ENCODE results near the gene UBASH3A.
"Not testable (repeated sequence)": the region's sequence is repeated elsewhere in the genome, so short reads cannot be mapped to it uniquely, and the experiment has no call there.

The UBASH3A gene

DNA sequence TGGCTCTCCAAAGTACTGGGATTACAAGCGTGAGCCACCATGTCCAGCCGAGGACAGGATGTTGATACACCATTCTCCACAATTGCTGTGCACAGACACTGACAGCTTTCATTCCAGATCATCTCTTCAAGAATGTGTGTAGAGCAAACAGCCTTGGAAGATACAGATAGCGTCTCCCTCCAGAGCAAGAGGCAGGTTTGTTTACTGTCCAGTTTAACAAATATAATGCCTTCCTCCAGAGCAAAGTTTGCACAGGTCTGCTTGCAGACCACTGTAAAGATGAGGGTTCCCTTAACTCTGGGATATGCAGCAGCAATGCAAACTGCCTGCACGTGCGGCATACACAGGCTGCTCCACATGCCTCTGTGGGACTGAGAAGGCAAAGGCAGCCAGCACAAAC lies 12.4 kb upstream of the UBASH3A start:
- no peak for DNase-seq

DNA sequence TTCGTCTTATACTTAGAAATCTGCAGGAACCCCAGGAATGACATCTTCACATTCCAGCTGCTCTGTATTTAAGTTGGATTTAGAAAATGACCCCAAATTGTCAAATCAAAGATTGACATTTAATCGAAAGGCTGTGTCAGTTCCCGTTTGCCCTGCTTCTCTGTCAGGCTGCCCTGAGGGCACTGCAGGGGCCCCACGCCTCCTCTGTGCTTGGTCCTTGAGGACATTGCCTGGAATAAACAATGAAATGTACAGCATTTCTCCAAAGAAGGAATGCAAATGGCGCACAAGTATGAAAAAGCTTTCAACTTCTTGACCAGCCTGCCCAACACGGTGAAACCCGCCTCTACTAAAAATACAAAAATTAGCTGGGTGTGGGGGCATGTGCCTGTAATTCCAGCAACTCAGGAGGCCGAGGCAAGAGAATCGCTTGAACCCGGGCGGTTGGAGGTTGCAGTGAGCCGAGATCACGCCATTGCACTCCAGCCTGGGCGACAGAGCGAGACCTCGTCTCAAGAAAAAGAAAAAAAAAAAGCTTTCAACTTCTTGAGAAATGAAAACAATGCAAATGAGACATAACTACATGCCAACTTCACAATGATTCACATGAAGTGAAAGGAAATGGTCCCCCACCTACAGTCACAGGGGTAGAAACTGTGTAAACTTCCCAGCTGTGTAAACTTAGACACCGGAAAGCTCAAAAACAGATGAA lies 10.8 kb upstream of the UBASH3A start:
- DNase-seq = no peak

DNA sequence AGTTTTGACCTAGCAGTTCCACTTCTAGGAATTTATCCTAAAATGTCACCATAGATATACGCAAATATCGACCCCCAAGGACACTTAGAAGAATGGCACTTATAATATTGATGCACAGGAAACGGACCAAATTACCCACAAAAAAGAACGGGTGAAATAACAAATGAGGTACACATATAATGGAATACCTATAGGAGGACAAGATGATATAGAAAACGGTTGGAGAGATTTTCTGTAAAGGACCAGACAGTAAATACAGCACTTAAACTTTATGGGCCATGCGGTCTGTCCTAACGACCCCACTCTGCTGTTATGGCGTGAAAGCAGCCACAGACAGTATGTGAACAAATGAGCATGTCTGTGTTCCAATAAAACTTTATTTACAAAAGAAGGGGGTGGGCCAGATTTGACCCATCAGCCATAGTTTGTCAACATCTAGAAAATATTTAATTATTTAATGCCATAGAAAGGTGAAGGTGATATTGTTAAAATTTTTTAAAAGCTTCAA lies 10.2 kb upstream of the UBASH3A start:
- no peak for DNase-seq

GRCh38 chr21:42395302-42395701 lies 8.4 kb upstream of the UBASH3A start:
- DNase-seq = no peak

GRCh38 chr21:42395905-42396651 lies 7.6 kb upstream of the UBASH3A start, which contains the start of gene TMPRSS3:
Gene TMPRSS3 (minus strand): TSS chr21:42396052. CDS start chr21:42395417, 635 bp downstream.
- DNase-seq = no peak

GRCh38 chr21:42396799-42397745 lies 6.6 kb upstream of the UBASH3A start:
- DNase-seq = no peak

GRCh38 chr21:42397746-42398394 lies 5.8 kb upstream of the UBASH3A start:
- DNase-seq = no peak

DNA sequence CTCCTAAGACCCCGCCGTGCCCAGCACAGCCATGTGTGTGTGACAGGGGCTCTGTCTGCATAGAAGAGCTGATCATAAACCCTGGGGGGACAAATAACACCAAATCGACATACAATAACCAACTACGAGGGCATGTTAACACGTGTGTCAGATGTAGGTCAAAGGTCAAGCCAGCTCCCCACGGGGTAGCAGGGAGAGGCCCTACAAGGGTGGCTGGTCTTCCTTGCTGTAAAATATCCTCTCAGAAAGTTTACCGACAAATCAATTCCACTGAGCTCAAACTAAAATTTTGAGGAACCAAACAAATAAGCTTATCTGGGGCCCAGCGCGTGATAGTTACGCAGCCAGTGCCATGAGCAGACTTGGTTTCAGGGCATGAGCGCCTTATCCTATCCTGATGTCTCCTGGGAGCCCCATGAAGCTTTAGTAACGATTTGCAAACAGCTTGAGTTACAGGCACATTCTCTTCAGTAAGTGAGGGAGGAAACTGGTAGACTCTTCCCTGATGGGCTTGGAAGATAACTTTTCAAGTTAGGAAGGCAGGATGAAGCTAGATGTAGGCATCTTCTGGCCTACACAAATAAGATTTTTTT lies 5.2 kb upstream of the UBASH3A start:
- no peak for DNase-seq

GRCh38 chr21:42400525-42400924 lies 3.2 kb upstream of the UBASH3A start:
- no peak for DNase-seq

GRCh38 chr21:42401154-42401553 lies 2.5 kb upstream of the UBASH3A start:
- DNase-seq = no peak

- no peak for DNase-seq
Observed at GRCh38 chr21:42401820-42402251, 1.9 kb upstream of the UBASH3A start.

- DNase-seq = no peak
Observed at GRCh38 chr21:42404539-42404938, 837 bp downstream of the UBASH3A start.

DNA sequence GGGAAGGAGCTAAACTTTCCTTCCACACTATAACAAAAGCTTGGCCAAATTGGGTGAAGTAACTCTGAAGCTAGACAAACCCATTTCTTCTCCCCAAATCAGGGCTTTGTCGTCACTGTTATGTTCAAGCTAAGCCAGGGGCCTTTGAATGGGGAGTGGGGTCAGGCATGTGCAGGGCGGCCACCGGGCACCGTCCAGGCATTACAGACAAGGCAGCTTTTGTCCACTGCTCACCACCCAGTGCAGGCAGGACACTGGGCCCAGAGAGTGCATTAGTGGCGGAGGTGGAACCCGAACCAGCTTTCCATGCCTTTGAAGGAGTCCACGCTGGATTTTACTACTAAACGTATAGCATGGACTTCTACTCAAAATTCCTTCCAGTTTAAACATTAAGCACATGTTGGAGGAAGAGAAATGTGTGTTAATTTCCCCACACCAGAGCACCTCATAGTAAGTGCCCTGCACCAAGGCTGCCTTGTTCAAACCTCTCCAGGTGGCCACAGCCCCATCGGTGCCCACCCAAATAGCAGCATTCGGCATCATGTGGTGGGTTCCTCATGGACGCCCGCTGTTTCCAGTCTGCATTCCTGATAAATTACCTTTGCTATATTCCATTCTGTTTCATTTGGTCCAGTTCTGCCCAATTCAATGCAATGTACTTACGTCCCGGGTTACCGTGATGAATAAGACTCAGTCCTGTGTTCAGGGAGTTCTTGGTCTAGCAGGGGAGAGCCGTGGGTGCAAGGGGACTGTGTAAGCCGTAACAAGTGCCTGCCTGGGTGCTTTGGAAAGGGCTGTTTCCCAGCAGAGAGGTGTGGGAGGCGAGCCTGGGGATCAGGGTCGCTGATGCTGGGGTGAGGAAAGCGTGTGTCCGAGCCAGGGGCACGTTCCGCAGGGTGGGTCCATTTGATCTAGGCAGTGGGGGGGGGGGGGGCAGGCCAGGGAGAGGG lies 1.6 kb downstream of the UBASH3A start:
- no peak for DNase-seq

DNA sequence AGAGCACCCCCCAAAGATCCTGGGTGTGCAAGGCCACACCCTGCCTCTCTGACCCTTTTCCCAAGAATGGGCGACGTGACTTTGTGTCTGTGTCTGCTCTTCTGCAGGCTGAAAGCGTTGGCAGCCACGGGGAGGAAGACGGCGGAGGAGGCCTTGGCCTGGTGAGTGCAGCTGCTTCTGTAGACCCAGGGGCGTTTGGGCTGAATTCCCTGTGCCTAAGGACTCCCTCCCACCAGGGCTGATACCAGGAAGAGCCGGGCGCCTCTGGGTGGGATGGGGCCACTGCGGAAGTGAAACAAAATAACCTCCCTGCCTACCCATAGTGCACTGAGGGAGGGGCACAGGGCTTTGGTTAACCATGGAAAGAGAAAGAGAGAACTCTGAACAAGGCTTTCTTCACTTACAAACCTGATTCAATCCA lies 2.5 kb downstream of the UBASH3A start:
- DNase-seq = peak; percentile 65

GRCh38 chr21:42406866-42407265 lies 3.2 kb downstream of the UBASH3A start:
- DNase-seq = no peak

GRCh38 chr21:42407476-42407875 lies 3.8 kb downstream of the UBASH3A start:
- no peak for DNase-seq

DNA sequence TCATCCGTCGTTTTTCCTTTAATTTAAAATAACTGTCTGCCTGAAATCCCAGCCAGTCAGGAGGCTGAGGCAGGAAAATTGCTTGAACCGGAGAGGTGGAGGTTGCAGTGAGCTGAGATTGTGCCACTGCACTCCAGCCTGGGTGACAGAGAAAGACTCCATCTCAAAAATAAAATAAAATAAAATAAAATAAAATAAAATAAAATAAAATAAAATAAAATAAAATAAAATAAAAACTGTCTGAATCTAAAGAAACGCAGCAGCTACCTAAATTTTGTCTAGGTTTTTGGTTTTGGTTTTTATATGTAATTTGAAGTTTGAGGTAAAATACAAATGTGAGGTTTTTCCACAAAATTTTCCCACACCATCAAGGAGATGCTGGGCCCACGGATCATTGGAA lies 5.0 kb downstream of the UBASH3A start:
- not testable (repeated sequence) for DNase-seq

DNA sequence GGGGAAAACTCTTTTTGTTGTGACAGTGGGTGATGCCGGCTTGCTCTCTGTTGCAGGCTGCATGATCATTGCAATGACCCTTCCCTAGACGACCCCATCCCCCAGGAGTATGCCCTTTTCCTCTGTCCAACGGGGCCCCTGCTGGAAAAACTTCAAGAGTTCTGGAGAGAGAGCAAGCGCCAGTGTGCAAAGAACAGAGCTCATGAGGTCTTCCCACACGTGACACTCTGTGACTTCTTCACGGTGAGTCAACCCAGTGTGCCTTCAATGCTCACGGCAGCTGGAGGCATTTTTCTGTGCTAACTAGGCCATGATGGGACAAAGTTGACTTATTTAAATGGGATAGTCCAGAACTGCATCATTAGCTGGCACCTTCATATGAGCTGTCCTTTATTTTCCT lies 5.7 kb downstream of the UBASH3A start:
- DNase-seq = no peak

DNA sequence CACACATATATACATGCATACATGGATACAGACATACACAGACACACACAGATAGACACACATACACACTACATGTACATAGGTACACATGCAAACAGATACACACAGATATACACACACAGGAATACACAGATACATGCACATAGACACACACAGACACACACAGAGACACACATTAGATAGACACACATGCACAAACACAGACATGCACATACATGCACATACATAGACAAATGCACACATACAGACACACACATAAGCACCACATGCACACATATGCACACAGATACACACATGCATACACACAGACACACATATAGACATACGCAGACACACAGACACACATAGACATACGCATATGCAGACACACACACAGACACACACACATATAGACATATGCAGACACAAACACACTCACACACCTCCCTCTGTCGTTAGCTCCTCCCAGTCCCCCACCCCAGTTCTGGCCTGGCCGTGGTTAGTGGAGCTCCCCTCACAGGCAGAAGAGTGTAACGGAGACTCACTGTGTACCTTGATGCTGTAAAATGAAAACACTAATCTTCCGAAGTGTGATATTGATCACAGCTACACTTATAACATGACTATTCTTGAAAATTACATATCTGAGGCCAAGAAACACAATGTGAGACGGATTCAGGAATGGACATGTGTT lies 7.6 kb downstream of the UBASH3A start:
- DNase-seq = no peak

Measured in CD4-positive, alpha-beta T cell treated with Interleukin-10 for 1 hour (primary cell).